HepG2 (cell line): ENCODE data around the gene BST2. TPM values are rescaled to one million over a fixed set of nuclear protein-coding genes. Genes with fewer than 3 reads are reported as not detected.
A peak's percentile ranks its signal among the peaks of the same experiment; 100 is the strongest.

ENCODE experiments used
- ATAC-seq: fragments of 200-7000 bp; cut with Tn5 transposase; 3 replicates; pipeline ENCODE4 v1.9.1; 2020; ENCODE audit warnings: mild to moderate bottlenecking, moderate library complexity
- BruUV-seq: library from RNA; stranded (reverse); fragments of 400-500 nt; replicated peaks from 2 replicates; lab custom pipeline; 2021; lab: Mats Ljungman, UMichigan
- CTCF ChIA-PET: fragments of 300-600 bp; formaldehyde crosslinking; extraction: SDS; loops from one replicate; lab custom pipeline; 2021; ENCODE audit warnings: low total read pairs, inconsistent platforms, low intra/inter-chr PET ratio; lab: Yijun Ruan, JAX
- POLR2A ChIA-PET: fragments of 350-600 bp; sonication (Branson Sonifier 250); formaldehyde crosslinking; loops from one replicate; lab custom pipeline; 2020; ENCODE audit warnings: antibody characterized with exemption, inconsistent platforms; lab: Yijun Ruan, JAX
- DNase-seq: peaks from one replicate; pipeline ENCODE4 v3.0.0-alpha.2; 2015; ENCODE audit warnings: low spot score
- FAIRE-seq: peaks from 3 replicates; lab custom pipeline; 2011; peaks lifted over from hg19 to GRCh38; lab: Jason Lieb, UNC
- H2AFZ ChIP-seq: one replicate; pipeline ENCODE4 v1.6.1; 2011; ENCODE audit warnings: low read length, inconsistent platforms
- H3K27ac ChIP-seq: fragments of 300-600 bp; 3 replicates; pipeline ENCODE4 v1.8.0; 2011; ENCODE audit warnings: mixed run types, mild to moderate bottlenecking, mixed read lengths, low read length, inconsistent platforms; ENCODE audit not compliant: insufficient read depth; ENCODE audit errors: extremely low read length
- H3K27me3 ChIP-seq, 2 experiments: fragments of 200-600 bp in 1 of 2; 2 replicates in 1 of 2; 3 replicates in 1 of 2; pipeline versions ENCODE4 v1.6.0 to v1.8.0; 2011; ENCODE audit warnings: low read length in 2 of 2, mild to moderate bottlenecking in 2 of 2, moderate library complexity in 2 of 2, inconsistent platforms in 1 of 2; ENCODE audit not compliant: insufficient read depth in 2 of 2, control insufficient read depth in 1 of 2
- H3K36me3 ChIP-seq, 2 experiments: fragments of 200-600 bp in 1 of 2; replicated peaks in 1 of 2; 2 replicates in 1 of 2; 3 replicates in 1 of 2; pipeline versions ENCODE4 v1.5.1 to v1.8.0; 2011; ENCODE audit warnings: low read length in 2 of 2, inconsistent platforms in 1 of 2; ENCODE audit not compliant: insufficient read depth in 2 of 2, control insufficient read depth in 1 of 2
- H3K4me1 ChIP-seq: 2 replicates; pipeline ENCODE4 v1.5.1; 2012; ENCODE audit warnings: low read length, inconsistent platforms; ENCODE audit not compliant: insufficient read depth
- H3K4me2 ChIP-seq: 2 replicates; pipeline ENCODE4 v1.6.0; 2011; ENCODE audit warnings: low read depth, low read length, inconsistent platforms
- H3K4me3 ChIP-seq, 3 experiments: fragments of 200-600 bp in 1 of 3; sonication (generic), shearing (Covaris generic) in 1 of 3; replicated peaks in 1 of 3; 2 replicates each; pipeline ENCODE4 v1.5.1; 2011 to 2016; ENCODE audit warnings: low read length in 3 of 3, inconsistent platforms in 2 of 3, low read depth in 2 of 3, mild to moderate bottlenecking in 2 of 3, control low read depth in 1 of 3, mixed read lengths in 1 of 3; ENCODE audit not compliant: insufficient read depth in 1 of 3
- H3K79me2 ChIP-seq: one replicate; pipeline ENCODE4 v1.6.1; 2011; ENCODE audit warnings: low read length, inconsistent platforms; ENCODE audit not compliant: insufficient read depth
- H3K9ac ChIP-seq: 2 replicates; pipeline ENCODE4 v1.6.0; 2011; ENCODE audit warnings: mild to moderate bottlenecking, low read depth, low read length, inconsistent platforms; ENCODE audit not compliant: insufficient read depth
- H3K9me3 ChIP-seq: 2 replicates; pipeline ENCODE4 v1.5.1; 2012; ENCODE audit warnings: mild to moderate bottlenecking, low read length
- H4K20me1 ChIP-seq: 2 replicates; pipeline ENCODE4 v1.6.0; 2011; ENCODE audit warnings: inconsistent platforms, mild to moderate bottlenecking, low read length, moderate library complexity; ENCODE audit not compliant: insufficient read depth
- HIC2 ChIP-seq: sonication (generic); formaldehyde crosslinking; IDR thresholded peaks from 2 replicates; pipeline ENCODE4 v1.9.0; 2022; ENCODE audit warnings: low read depth, missing genetic modification reagents
- HNRNPL ChIP-seq: fragments of 200-400 bp; formaldehyde crosslinking; IDR thresholded peaks from 2 replicates; pipeline ENCODE4 v1.6.1; 2017; ENCODE audit warnings: mild to moderate bottlenecking, low read depth, low read length
- MEIS1 ChIP-seq: sonication (generic); formaldehyde crosslinking; IDR thresholded peaks from 2 replicates; pipeline ENCODE4 v1.9.0; 2021; ENCODE audit warnings: mild to moderate bottlenecking, missing genetic modification reagents, moderate library complexity, borderline replicate concordance
- NR2F1 ChIP-seq, 2 experiments: fragments of 450-650 bp in 1 of 2; formaldehyde crosslinking in 1 of 2; IDR thresholded peaks; 2 replicates each; pipeline versions ENCODE4 v1.5.0 to v1.6.1; 2016 to 2020; ENCODE audit warnings: mild to moderate bottlenecking in 1 of 2, missing compliant biosample characterization in 1 of 2, missing genetic modification reagents in 1 of 2, moderate library complexity in 1 of 2
- NRL ChIP-seq: sonication (generic); formaldehyde crosslinking; IDR thresholded peaks from 2 replicates; pipeline ENCODE4 v1.5.0; 2020; ENCODE audit warnings: missing genetic modification reagents, mild to moderate bottlenecking, moderate library complexity, borderline replicate concordance
- ZBTB34 ChIP-seq: sonication (generic); formaldehyde crosslinking; IDR thresholded peaks from 2 replicates; pipeline ENCODE4 v1.8.0; 2022; ENCODE audit warnings: mild to moderate bottlenecking, missing genetic modification reagents
- ZNF138 ChIP-seq: sonication (generic); formaldehyde crosslinking; IDR thresholded peaks from 2 replicates; pipeline ENCODE4 v1.5.0; 2020; ENCODE audit warnings: mild to moderate bottlenecking, low read depth, missing genetic modification reagents
- ZNF264 ChIP-seq: sonication (generic); formaldehyde crosslinking; IDR thresholded peaks from 2 replicates; pipeline ENCODE4 v1.4.0; 2020; ENCODE audit warnings: missing genetic modification reagents
- ZNF512B ChIP-seq: sonication (generic); formaldehyde crosslinking; IDR thresholded peaks from 2 replicates; pipeline ENCODE4 v1.5.1; 2020; ENCODE audit warnings: missing genetic modification reagents, mild to moderate bottlenecking, borderline replicate concordance
- ZNF746 ChIP-seq: sonication (generic); formaldehyde crosslinking; IDR thresholded peaks from 2 replicates; pipeline ENCODE4 v1.8.0; 2022; ENCODE audit warnings: mild to moderate bottlenecking, missing genetic modification reagents
- WGBS: methylation state at CpG from one replicate; pipeline ENCODE4 v1.1.6; 2017; ENCODE audit warnings: low lambda C conversion rate; 5-methylcytosine and 5-hydroxymethylcytosine counted together
- in situ Hi-C: cut with HindIII; loops from 2 replicates; pipeline ENCODE4 v1.10.0; 2017; ENCODE audit warnings: low pct_unique_long_range_greater_than_20kb; ENCODE audit not compliant: extremely low pct_ligation_motif_present
- intact Hi-C: fragments of 100-400 bp; cut with micrococcal nuclease; formaldehyde crosslinking; loops from one replicate; pipeline ENCODE4 v1.10.0; 2022; ENCODE audit not compliant: unreplicated experiment
- polyA plus RNA-seq, 8 experiments: library from polyadenylated mRNA; depleted of rRNA in 3 of 8; stranded (reverse) in 7 of 8; unstranded in 1 of 8; fragments of >200 nt; fragmentation: Illumina TruSeq in 4 of 8; extraction: Trizol in 4 of 8; gene quantifications; 2 replicates each; pipeline versions ENCODE4 v1.2.1 to v1.2.3, GENCODE V29; 2011 to 2016; ENCODE audit warnings: low read depth in 4 of 8, missing spikeins in 1 of 8, mixed read lengths in 1 of 8; ENCODE audit not compliant: insufficient read depth in 1 of 8
- total RNA-seq, 5 experiments: library from RNA; depleted of rRNA; stranded (reverse); fragments of >200 nt; fragmentation: Illumina TruSeq; extraction: Trizol; gene quantifications; 2 replicates each; pipeline ENCODE4 v1.2.3, GENCODE V29; 2016; ENCODE audit warnings: low read depth in 1 of 5
- TF ChIP-seq, protein P1 (sequence below): IDR thresholded peaks from 2 replicates; pipeline ENCODE4 v1.6.1; 2016; ENCODE audit warnings: mild to moderate bottlenecking, missing biosample characterization, missing genetic modification reagents
- TF ChIP-seq, protein P2 (sequence below): IDR thresholded peaks from 2 replicates; pipeline ENCODE4 v1.6.1; 2012; ENCODE audit warnings: inconsistent platforms
- TF ChIP-seq, protein P3 (sequence below): sonication (generic); formaldehyde crosslinking; IDR thresholded peaks from 2 replicates; pipeline ENCODE4 v1.5.0; 2020; ENCODE audit warnings: missing genetic modification reagents

BST2 gene
- total and polyA plus RNA-seq, 2 of the 13 experiments (the other 11 are each of a cell fraction or from before 2014, with no cell fraction given), result 58.8 to 93.8 TPM

DNA sequence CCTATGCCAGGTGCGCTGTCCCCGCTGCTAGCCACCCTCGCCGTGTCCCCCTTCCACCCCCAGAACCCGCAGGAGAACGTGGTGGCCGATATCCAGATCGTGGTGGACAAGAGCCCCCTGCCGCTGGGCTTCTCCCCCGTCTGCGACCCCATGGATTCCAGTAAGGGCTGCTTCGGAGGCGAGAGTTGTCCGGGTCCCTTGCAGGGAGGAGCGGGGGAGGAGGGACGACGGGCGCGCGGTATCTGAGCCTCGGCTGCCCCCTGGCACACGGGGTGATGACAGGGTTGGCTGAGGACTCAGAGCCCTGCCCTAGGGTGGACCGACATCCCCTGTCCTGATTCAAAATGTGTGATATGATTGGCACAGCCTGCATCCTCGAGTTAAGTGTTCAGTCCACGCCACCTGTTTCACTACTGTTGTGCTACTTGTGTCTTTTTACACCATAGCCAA, 15.1 kb upstream of the BST2 start:
- Histone ChIP-seq H3K4me3 (peak overlapping the region; percentile 65 to 96 (median 82)), H3K9ac (peak overlapping the region; percentile 74), H4K20me1 (no peaks in the 10 kb centered on the region), H3K4me2 (peak overlapping the region; percentile 70), H3K4me1 (peaks cover 17% of the 10 kb centered on the region), H3K27me3 (no peaks in the 10 kb centered on the region), H3K9me3 (no peaks in the 10 kb centered on the region), H3K27ac (peak overlapping the region; percentile 29), H3K36me3 (peaks cover 0 to 2% of the 10 kb centered on the region in 2 experiments; a peak in 2 of 5 replicates), H2AFZ (no peak overlapping the region), H3K79me2 (no peaks in the 10 kb centered on the region)
- in situ Hi-C loops, result no loop called here
- WGBS, result 29% methylated on average over 5 of the region's 25 CpGs
- ATAC-seq, result peak; percentile 45
- BruUV-seq, result no TSS peak
- DNase-seq, result no peak
- intact Hi-C loops, result no loop called here
- ChIA-PET CTCF (no interaction called here), POLR2A (interaction anchor here (0.9 to 2.0 kb wide), 3 partner anchors 14 to 111 kb away, joined by 3 to 76 read pairs (median 5); partner anchors contain the start of genes BST2 and DDA1)
- FAIRE-seq, result no peak
- TF ChIP-seq HIC2 (CRISPR knock-in tag) (peak; percentile 33; the same call in 1 of the 2 replicates), ZNF512B (CRISPR knock-in tag) (no peak), ZNF138 (CRISPR knock-in tag) (0 out of 2 replicates have a peak, but pooled peaks have one; percentile 30), ZBTB34 (CRISPR knock-in tag) (no peak), NR2F1 (CRISPR knock-in tag; IDR thresholded peaks at IDR 0.05) (no peak), MEIS1 (CRISPR knock-in tag) (no peak), ZNF264 (CRISPR knock-in tag) (no peak), ZNF746 (CRISPR knock-in tag) (no peak), NRL (0 out of 2 replicates have a peak, but pooled peaks have one; percentile 51), HNRNPL (peak; percentile 95)
- TF ChIP-seq, protein P1, sequence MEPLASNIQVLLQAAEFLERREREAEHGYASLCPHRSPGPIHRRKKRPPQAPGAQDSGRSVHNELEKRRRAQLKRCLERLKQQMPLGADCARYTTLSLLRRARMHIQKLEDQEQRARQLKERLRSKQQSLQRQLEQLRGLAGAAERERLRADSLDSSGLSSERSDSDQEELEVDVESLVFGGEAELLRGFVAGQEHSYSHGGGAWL (CRISPR knock-in tag), result 0 out of 2 replicates have a peak, but pooled peaks have one; percentile 5
- TF ChIP-seq, protein P2, sequence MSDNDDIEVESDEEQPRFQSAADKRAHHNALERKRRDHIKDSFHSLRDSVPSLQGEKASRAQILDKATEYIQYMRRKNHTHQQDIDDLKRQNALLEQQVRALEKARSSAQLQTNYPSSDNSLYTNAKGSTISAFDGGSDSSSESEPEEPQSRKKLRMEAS, result peak; percentile 46; the same call in 1 of the 2 replicates
- TF ChIP-seq, protein P3, sequence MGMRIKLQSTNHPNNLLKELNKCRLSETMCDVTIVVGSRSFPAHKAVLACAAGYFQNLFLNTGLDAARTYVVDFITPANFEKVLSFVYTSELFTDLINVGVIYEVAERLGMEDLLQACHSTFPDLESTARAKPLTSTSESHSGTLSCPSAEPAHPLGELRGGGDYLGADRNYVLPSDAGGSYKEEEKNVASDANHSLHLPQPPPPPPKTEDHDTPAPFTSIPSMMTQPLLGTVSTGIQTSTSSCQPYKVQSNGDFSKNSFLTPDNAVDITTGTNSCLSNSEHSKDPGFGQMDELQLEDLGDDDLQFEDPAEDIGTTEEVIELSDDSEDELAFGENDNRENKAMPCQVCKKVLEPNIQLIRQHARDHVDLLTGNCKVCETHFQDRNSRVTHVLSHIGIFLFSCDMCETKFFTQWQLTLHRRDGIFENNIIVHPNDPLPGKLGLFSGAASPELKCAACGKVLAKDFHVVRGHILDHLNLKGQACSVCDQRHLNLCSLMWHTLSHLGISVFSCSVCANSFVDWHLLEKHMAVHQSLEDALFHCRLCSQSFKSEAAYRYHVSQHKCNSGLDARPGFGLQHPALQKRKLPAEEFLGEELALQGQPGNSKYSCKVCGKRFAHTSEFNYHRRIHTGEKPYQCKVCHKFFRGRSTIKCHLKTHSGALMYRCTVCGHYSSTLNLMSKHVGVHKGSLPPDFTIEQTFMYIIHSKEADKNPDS (CRISPR knock-in tag), result peak; percentile 36; the same call in 1 of the 2 replicates
